Lower lobe of right lung (tissue), 2 donors: ENCODE results near the gene UBN2. TPM values are rescaled to one million over a fixed set of nuclear protein-coding genes. Genes with fewer than 3 reads are reported as not detected.

ENCODE experiments used
- ATAC-seq, 2 donors: fragments of 200-7000 bp; cut with Tn5 transposase; one replicate each; pipeline ENCODE4 v1.9.1; 2020 to 2022; ENCODE audit warnings: mild to moderate bottlenecking in 2 of 2, moderate library complexity in 2 of 2
- DNase-seq: peaks from one replicate; pipeline ENCODE4 v3.0.0-alpha.2; 2020
- H3K27ac ChIP-seq: fragments of 200-600 bp; one replicate; pipeline ENCODE4 v1.8.0; 2022
- H3K27me3 ChIP-seq: fragments of 200-600 bp; one replicate; pipeline ENCODE4 v1.8.0; 2022; ENCODE audit warnings: low read depth
- H3K36me3 ChIP-seq: fragments of 200-600 bp; one replicate; pipeline ENCODE4 v1.8.0; 2022; ENCODE audit warnings: mild to moderate bottlenecking
- H3K4me1 ChIP-seq: fragments of 200-600 bp; one replicate; pipeline ENCODE4 v1.8.0; 2022
- H3K4me3 ChIP-seq: fragments of 200-600 bp; one replicate; pipeline ENCODE4 v1.8.0; 2022; ENCODE audit warnings: mild to moderate bottlenecking
- H3K9me3 ChIP-seq: fragments of 200-600 bp; one replicate; pipeline ENCODE4 v1.8.0; 2022
- CTCF ChIP-seq: fragments of 200-600 bp; IDR thresholded peaks from one replicate; pipeline ENCODE4 v1.8.0; 2022; ENCODE audit warnings: antibody characterized with exemption, mild to moderate bottlenecking
- intact Hi-C: fragments of 100-400 bp; cut with DNase I; formaldehyde crosslinking; loops from one replicate; pipeline ENCODE4 v1.11.0; 2022
- total RNA-seq: library from RNA; stranded (reverse); fragmentation: NEBNext Ultra II Directional; extraction: Animal tissue kit (Norgen Biotek cat#: 25700); gene quantifications from one replicate; pipeline ENCODE4 v1.2.1, GENCODE V29; 2021
- donor health status: DM: no; HTN: yes; CAD: no; lungs with severe emphysema.

The UBN2 gene
- total RNA-seq, 1 donor from 2014 or later = 23.4 TPM

- ATAC-seq = no peak
- H3K4me3 ChIP-seq = no peak overlapping the region
- TF ChIP-seq CTCF = no peak
- H3K27me3 ChIP-seq = no peaks in the 10 kb centered on the region
- peaks cover 59% of the 10 kb centered on the region for H3K36me3 ChIP-seq
- H3K27ac ChIP-seq = no peak overlapping the region
- H3K9me3 ChIP-seq = no peaks in the 10 kb centered on the region
- no peak for DNase-seq
- intact Hi-C loops = no loop called here
- no peaks in the 10 kb centered on the region for H3K4me1 ChIP-seq
Observed at GRCh38 chr7:139286144-139286543, 55.1 kb downstream of the UBN2 start.

- DNase-seq (no peak), ATAC-seq (no peak)
- H3K4me3 ChIP-seq = no peak overlapping the region
- no peaks in the 10 kb centered on the region for H3K27me3 ChIP-seq
- intact Hi-C loops = no loop called here
- no peak overlapping the region for H3K27ac ChIP-seq
- no peak for TF ChIP-seq CTCF
- no peaks in the 10 kb centered on the region for H3K4me1 ChIP-seq
- H3K36me3 ChIP-seq = peaks cover 60% of the 10 kb centered on the region
- no peaks in the 10 kb centered on the region for H3K9me3 ChIP-seq
Observed at GRCh38 chr7:139292821-139293220, 61.8 kb downstream of the UBN2 start.

GRCh38 chr7:139293534-139293933, 62.5 kb downstream of the UBN2 start:
- no peak overlapping the region for H3K4me3 ChIP-seq
- intact Hi-C loops = no loop called here
- ATAC-seq (no peak), DNase-seq (no peak)
- H3K36me3 ChIP-seq = peaks cover 60% of the 10 kb centered on the region
- H3K27ac ChIP-seq = no peak overlapping the region
- H3K4me1 ChIP-seq = no peaks in the 10 kb centered on the region
- no peaks in the 10 kb centered on the region for H3K27me3 ChIP-seq
- no peaks in the 10 kb centered on the region for H3K9me3 ChIP-seq
- TF ChIP-seq CTCF = no peak

GRCh38 chr7:139294241-139294640, 63.2 kb downstream of the UBN2 start:
- Histone ChIP-seq H3K27me3 (no peaks in the 10 kb centered on the region), H3K27ac (no peak overlapping the region), H3K9me3 (no peaks in the 10 kb centered on the region), H3K36me3 (peaks cover 65% of the 10 kb centered on the region), H3K4me1 (no peaks in the 10 kb centered on the region), H3K4me3 (no peak overlapping the region)
- no peak for DNase-seq
- no peak for TF ChIP-seq CTCF
- intact Hi-C loops = no loop called here
- no peak for ATAC-seq

DNA sequence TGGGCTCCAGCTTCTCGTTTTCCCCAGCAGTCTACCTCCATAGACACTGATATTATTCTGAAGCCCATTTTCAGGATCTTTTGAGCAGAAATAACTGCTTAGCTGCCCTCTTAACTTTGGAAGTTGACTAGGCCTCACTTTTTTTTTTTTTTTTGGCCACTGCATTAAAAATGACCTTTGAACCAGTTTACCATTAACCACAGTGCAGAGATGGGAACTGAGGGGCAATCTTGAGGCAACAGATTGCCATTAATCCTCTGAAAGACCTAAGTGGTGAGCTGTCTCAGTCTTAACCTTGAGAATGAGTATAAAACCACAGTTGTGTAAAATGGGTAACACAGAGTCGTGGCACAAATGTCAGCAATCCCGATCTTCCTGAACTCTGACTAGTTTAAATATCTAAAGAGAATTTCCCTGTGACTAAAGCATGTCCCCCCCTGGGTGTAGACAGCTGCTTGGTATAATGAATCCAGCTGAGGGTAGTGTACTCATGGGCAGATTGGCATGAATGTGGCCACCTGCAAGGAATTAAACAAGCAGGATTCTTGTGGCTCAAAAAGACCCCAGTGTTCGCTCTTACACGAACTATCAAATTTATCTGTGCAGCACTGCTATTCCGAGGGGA, 64.0 kb downstream of the UBN2 start:
- peaks cover 74% of the 10 kb centered on the region for H3K36me3 ChIP-seq
- TF ChIP-seq CTCF = no peak
- intact Hi-C loops = no loop called here
- H3K9me3 ChIP-seq = no peaks in the 10 kb centered on the region
- H3K4me3 ChIP-seq = no peak overlapping the region
- H3K4me1 ChIP-seq = no peaks in the 10 kb centered on the region
- no peaks in the 10 kb centered on the region for H3K27me3 ChIP-seq
- no peak overlapping the region for H3K27ac ChIP-seq
- DNase-seq = no peak
- ATAC-seq = no peak
